ENCODE results near the gene NKAPL. TPM values are rescaled to one million over a fixed set of nuclear protein-coding genes. Genes with fewer than 3 reads are reported as not detected.
"Not testable (repeated sequence)": the region's sequence is repeated elsewhere in the genome, so short reads cannot be mapped to it uniquely, and the experiment has no call there.

NKAPL gene
- polyA plus RNA-seq, 1 donor from 2014 or later = 0.18 TPM

DNA sequence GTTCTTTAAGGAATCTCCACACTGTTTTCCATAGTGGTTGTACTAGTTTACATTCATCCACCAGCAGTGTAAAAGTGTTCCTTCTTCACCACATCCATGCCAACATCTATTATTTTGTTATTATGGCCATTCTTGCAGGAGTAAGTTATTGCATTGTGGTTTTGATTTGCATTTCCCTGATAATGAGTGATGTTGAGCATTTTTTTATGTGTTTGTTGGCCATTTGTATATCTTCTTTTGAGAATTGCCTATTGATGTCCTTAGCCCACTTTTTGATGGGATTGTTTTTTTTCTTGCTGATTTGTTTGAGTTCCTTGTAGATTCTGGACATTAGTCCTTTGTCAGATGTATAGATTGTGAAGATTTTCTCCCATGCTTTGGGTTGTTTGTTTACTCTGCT lies 47.3 kb downstream of the NKAPL start:
- H3K27me3 Mint-ChIP-seq, H3K4me3 Mint-ChIP-seq, H3K27ac Mint-ChIP-seq, H3K36me3 Mint-ChIP-seq: not testable (repeated sequence)
- peaks cover 5 to 10% (median 6%) of the 10 kb centered on the region in 3 donors for H3K9me3 Mint-ChIP-seq
- H3K4me1 Mint-ChIP-seq = peaks cover 0 to 11% (median 1%) of the 10 kb centered on the region in 3 donors

Other genes starting within 250 kb of the NKAPL start
- gene ZNF165, start 178.7 kb upstream of the NKAPL start, polyA plus RNA-seq = 3.5 TPM
- 14.3 TPM for gene ZSCAN16, start 134.7 kb upstream of the NKAPL start, polyA plus RNA-seq
- gene ZKSCAN8, start 117.4 kb upstream of the NKAPL start, polyA plus RNA-seq = 0.85 TPM
- gene ZSCAN9, start 34.0 kb upstream of the NKAPL start, polyA plus RNA-seq = 10.9 TPM
- gene ZKSCAN4, start 7.0 kb upstream of the NKAPL start, polyA plus RNA-seq = 3.4 TPM
- gene ZSCAN26, start 7.8 kb downstream of the NKAPL start, polyA plus RNA-seq = 21.6 TPM
- gene PGBD1, start 22.3 kb downstream of the NKAPL start, polyA plus RNA-seq = 0.64 TPM
- gene ZSCAN31, start 76.9 kb downstream of the NKAPL start, polyA plus RNA-seq = 0.56 TPM
- gene ZKSCAN3, start 90.7 kb downstream of the NKAPL start, polyA plus RNA-seq = 1.9 TPM
- 5.4 TPM for gene ZSCAN12, start 140.4 kb downstream of the NKAPL start, polyA plus RNA-seq
- gene ZSCAN23, start 184.2 kb downstream of the NKAPL start, polyA plus RNA-seq = 0.14 TPM

Data from IgD-negative memory B cell (primary cell).